ENCODE measurements around the gene DYSF.

DYSF gene

DNA sequence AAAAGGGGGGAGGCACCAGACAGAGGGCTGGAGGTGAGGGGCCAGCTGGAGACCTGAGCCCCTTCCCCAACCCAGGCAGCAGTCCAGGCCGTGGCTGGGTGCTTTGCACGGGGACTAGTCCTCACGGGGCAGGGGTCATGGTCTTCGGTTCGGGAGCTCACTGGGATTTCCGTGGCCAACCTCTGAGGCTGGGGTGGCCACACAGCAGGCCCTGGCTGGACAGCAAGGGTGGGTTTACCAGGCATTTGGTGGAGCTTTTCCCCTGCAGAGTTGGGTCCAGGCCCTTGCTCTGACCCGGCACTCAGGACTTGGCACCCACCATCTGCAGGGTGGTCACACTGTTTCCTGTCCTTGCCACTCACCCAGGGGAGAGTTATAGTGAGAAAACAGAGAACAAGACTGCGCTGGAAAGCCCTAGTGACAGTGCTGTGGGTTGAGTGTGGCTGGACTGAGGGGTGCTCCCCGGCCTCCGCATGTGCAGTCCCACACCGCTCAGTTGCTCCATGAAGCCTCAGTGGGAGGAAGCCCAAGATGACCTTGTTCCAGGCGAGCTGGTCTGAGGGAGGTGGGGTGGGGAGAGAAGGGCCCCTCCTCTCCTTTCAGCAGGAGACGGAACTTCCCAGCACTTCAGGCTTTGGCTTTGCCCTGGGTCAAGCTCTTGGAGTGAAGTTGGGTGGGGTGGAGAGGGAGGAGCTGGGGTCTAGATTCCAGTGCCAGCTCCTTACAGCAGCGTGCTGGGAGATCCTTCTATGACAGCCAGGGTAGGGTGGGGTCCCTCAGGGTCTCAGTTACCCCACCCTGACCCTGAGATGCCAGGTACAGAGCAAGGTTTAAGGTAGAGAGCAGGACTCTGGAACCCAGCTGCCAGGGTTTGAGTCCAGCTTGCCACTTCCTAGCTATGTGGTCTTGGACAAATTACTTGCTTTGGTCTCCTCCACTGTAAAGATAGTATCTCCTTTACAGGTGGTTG is 219.8 kb downstream of the DYSF start:
- TF ChIP-seq, protein P1, sequence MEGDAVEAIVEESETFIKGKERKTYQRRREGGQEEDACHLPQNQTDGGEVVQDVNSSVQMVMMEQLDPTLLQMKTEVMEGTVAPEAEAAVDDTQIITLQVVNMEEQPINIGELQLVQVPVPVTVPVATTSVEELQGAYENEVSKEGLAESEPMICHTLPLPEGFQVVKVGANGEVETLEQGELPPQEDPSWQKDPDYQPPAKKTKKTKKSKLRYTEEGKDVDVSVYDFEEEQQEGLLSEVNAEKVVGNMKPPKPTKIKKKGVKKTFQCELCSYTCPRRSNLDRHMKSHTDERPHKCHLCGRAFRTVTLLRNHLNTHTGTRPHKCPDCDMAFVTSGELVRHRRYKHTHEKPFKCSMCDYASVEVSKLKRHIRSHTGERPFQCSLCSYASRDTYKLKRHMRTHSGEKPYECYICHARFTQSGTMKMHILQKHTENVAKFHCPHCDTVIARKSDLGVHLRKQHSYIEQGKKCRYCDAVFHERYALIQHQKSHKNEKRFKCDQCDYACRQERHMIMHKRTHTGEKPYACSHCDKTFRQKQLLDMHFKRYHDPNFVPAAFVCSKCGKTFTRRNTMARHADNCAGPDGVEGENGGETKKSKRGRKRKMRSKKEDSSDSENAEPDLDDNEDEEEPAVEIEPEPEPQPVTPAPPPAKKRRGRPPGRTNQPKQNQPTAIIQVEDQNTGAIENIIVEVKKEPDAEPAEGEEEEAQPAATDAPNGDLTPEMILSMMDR (IDR thresholded peaks at IDR 0.05; ENCODE audit: control insufficient read depth, insufficient read depth, low read depth, low read length, missing control alignments) = no peak
- no peak for DNase-seq (ENCODE audit: low read depth)
- no peak overlapping the region for H3K4me3 ChIP-seq (ENCODE audit: control insufficient read depth, low read depth, low read length)

DNA sequence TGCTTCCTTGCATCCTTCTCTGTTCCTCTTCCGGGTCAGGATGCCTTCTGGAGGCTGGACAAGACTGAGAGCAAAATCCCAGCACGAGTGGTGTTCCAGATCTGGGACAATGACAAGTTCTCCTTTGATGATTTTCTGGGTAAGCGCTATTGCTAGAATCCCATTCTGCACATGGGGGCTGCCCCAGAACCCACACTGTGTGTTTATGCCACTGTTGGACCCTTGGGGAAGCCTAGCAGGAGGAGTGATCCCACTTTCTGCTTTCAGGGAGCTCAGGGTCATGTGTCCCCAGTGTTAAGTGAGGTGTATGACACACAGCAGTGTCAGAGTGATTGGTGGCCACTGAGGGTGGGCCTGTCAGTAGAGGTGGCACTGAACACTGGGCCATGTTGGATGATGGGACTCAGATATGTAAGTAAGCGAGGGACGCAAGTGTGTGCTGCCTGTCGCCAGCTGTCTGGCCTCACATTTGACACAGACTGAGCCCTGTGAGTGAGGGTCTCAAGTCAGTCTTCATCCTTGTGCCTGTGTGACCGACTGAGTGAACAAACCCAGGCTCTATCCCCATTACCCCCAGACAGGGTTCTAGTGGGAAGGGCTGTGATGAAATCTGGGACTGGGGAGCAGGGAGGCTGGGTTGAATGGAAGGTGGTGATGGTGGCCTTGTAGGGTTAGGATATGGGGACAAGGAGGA is 220.9 kb downstream of the DYSF start:
- no peak for DNase-seq (ENCODE audit: low read depth)
- TF ChIP-seq, protein P1 (IDR thresholded peaks at IDR 0.05; ENCODE audit: control insufficient read depth, insufficient read depth, low read depth, low read length, missing control alignments) = no peak
- H3K4me3 ChIP-seq (ENCODE audit: control insufficient read depth, low read depth, low read length) = no peak overlapping the region

DNA sequence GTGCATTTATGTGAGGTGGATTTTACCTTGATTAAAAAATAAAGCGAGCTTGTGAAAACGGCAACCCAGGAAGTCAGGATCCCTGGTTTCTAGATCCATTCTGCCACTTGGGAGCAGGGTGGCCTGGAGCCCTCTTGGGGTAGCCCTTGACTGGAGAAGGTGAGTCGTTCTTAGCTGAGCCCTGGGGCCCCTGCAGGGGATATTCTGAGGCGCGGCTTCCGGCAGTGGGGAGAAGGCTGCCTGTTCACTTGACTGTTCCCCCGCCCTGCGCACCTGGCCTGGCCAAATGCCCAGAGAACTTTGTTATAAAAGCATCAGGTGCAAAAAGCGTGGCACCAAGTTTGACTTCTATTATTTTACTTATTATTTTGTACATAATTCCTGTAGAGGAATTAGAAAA is 221.9 kb downstream of the DYSF start:
- TF ChIP-seq, protein P1 (IDR thresholded peaks at IDR 0.05; ENCODE audit: control insufficient read depth, insufficient read depth, low read depth, low read length, missing control alignments) = no peak
- no peak for DNase-seq (ENCODE audit: low read depth)
- H3K4me3 ChIP-seq (ENCODE audit: control insufficient read depth, low read depth, low read length) = no peak overlapping the region

DNA sequence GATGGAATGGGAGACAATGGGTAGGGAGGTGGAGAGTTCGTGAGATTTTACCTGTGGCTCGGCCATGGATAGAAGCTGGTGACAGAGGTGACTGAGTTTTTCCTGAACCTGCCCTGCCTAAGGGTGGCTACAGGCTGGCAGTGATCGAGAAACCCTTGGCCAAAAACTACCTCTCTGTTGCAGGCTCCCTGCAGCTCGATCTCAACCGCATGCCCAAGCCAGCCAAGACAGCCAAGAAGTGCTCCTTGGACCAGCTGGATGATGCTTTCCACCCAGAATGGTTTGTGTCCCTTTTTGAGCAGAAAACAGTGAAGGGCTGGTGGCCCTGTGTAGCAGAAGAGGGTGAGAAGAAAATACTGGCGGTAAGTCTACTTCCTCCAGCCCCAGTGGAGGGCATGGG is 225.5 kb downstream of the DYSF start:
- H3K4me3 ChIP-seq (ENCODE audit: control insufficient read depth, low read depth, low read length) = no peak overlapping the region
- TF ChIP-seq, protein P1 (IDR thresholded peaks at IDR 0.05; ENCODE audit: control insufficient read depth, insufficient read depth, low read depth, low read length, missing control alignments) = no peak
- no peak for DNase-seq (ENCODE audit: low read depth)

DNA sequence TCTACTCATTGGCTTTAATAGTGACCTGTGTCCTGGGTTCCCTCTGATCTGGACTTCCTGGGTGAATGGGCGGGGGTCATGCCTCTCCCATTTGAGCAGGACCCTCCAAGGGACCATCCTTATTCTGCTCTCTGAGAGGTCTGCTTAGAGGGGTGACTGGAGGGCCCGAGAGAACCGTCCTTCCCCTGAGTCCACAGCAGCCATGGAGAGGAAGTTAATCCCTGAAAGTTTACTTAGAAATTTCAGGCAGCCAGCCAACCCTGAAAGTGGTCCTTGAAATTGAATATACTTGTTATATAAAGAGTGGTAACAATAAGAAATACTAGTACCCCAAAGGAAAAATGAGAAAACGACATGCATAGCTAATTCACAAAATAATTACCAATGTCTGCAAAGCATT is 226.1 kb downstream of the DYSF start:
- TF ChIP-seq, protein P1 (IDR thresholded peaks at IDR 0.05; ENCODE audit: control insufficient read depth, insufficient read depth, low read depth, low read length, missing control alignments) = no peak
- DNase-seq (ENCODE audit: low read depth) = no peak

DNA sequence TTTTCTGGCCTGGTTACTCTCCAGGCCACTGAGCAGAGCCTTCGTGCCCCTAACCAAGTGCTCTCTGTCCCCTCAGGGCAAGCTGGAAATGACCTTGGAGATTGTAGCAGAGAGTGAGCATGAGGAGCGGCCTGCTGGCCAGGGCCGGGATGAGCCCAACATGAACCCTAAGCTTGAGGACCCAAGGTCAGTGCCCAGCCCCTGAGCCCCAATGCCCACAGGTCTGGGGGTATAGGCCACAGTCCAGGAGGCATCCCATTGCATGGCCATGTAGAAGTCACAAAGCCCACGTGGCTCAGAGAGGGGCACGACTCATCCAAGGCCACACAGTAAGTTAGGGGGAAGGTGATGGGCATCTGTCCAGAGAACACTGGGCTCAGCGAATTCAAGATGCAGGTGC is 227.6 kb downstream of the DYSF start:
- no peak overlapping the region for H3K4me3 ChIP-seq (ENCODE audit: control insufficient read depth, low read depth, low read length)
- TF ChIP-seq, protein P1 (IDR thresholded peaks at IDR 0.05; ENCODE audit: control insufficient read depth, insufficient read depth, low read depth, low read length, missing control alignments) = no peak
- no peak for DNase-seq (ENCODE audit: low read depth)

More for the DNA sequence above, 226.1 kb downstream of the DYSF start:
- H3K4me3 ChIP-seq (ENCODE audit: control insufficient read depth, low read depth, low read length) = no peak overlapping the region

Measured in AG09309 (cell line).